Measurements from ENCODE around the gene ZNF749.
A peak's percentile ranks its signal among the peaks of the same experiment; 100 is the strongest.

Gene ZNF749

GRCh38 chr19:57435062-57435978 lies at the start of gene ZNF749:
Gene ZNF749, plus strand, starts transcription at chr19:57435325. Its CDS starts 254 bp downstream, at chr19:57435579.
- TF ChIP-seq ZFX (IDR thresholded peaks at IDR 0.05; ENCODE audit: borderline replicate concordance) (no peak), CTCF (IDR thresholded peaks at IDR 0.05) (no peak)

GRCh38 chr19:57389194-57389729 lies 45.9 kb upstream of the ZNF749 start:
- TF ChIP-seq ZFX (IDR thresholded peaks at IDR 0.05; ENCODE audit: borderline replicate concordance): no peak
- no peak for TF ChIP-seq CTCF (IDR thresholded peaks at IDR 0.05)
- peak overlapping the region; percentile 79 for H3K27ac ChIP-seq

More at GRCh38 chr19:57435062-57435978, at the start of gene ZNF749:
- peak within 1 kb of the TSS; percentile 73 for H3K27ac ChIP-seq

GRCh38 chr19:57389730-57390598 lies 45.2 kb upstream of the ZNF749 start, which contains the start of gene ZNF548:
Gene ZNF548, plus strand, starts transcription at chr19:57389854. Its CDS starts 246 bp downstream, at chr19:57390100.
- H3K27ac ChIP-seq: peak within 1 kb of the TSS; percentile 79
- TF ChIP-seq ZFX (IDR thresholded peaks at IDR 0.05; ENCODE audit: borderline replicate concordance): no peak
- TF ChIP-seq CTCF (IDR thresholded peaks at IDR 0.05): peak; percentile 17

- TF ChIP-seq ZFX (IDR thresholded peaks at IDR 0.05; ENCODE audit: borderline replicate concordance): no peak
- no peak for TF ChIP-seq CTCF (IDR thresholded peaks at IDR 0.05)
- no peak overlapping the region for H3K27ac ChIP-seq
These were observed 39.4 kb upstream of the ZNF749 start for GRCh38 chr19:57395710-57396109.

- H3K27ac ChIP-seq: no peak overlapping the region
- TF ChIP-seq CTCF (IDR thresholded peaks at IDR 0.05): no peak
- no peak for TF ChIP-seq ZFX (IDR thresholded peaks at IDR 0.05; ENCODE audit: borderline replicate concordance)
These were observed 36.3 kb upstream of the ZNF749 start for GRCh38 chr19:57398868-57399267.

- TF ChIP-seq ZFX (IDR thresholded peaks at IDR 0.05; ENCODE audit: borderline replicate concordance): no peak
- no peak for TF ChIP-seq CTCF (IDR thresholded peaks at IDR 0.05)
- no peak overlapping the region for H3K27ac ChIP-seq
These were observed 31.2 kb upstream of the ZNF749 start for GRCh38 chr19:57403737-57404563.
